ENCODE data around the gene RGS6.

The RGS6 gene

GRCh38 chr14:72254202-72254936 is 322.1 kb downstream of the RGS6 start:
- DNase-seq, result no peak

- no peak for DNase-seq
These were observed 322.8 kb downstream of the RGS6 start for GRCh38 chr14:72254937-72255472.

DNA sequence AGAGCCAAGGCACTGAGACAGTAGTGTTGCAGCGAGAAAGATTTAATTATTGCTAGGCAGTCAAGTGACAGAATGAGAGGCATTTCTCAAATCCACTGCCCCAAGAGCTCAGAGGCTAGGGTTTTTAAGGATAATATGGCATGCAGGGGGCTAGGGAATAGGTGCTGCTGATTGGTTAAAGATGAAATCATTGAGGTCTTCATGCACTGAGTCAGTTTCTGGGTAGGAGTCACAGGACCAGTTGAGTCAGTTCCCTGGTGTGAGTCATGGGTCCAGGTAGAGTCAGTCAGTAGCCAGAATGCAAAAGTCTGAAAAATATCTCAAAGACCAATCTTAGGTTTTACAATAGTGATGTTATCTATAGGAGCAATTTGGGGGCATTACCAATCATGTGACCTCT is 323.8 kb downstream of the RGS6 start:
- DNase-seq, result no peak

DNA sequence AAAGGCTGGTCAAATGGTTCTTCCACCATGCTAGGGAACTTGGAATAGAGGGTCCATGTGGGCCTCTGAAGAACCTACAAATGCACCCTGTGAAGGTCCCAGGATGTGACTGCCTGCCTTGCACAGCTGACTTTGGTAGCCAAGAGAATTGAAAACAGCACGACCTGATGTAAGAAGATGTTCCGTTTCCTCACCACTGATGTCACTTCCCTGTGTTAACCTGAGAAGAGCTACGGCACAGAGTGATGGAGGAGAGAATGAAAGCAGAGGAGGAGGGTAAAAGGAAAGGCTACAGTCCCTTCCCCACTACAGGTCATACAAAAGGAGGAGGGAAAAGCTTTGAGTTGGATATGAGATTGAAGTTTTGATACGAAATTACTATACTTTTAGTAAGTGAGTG is 328.8 kb downstream of the RGS6 start:
- DNase-seq, result no peak

DNA sequence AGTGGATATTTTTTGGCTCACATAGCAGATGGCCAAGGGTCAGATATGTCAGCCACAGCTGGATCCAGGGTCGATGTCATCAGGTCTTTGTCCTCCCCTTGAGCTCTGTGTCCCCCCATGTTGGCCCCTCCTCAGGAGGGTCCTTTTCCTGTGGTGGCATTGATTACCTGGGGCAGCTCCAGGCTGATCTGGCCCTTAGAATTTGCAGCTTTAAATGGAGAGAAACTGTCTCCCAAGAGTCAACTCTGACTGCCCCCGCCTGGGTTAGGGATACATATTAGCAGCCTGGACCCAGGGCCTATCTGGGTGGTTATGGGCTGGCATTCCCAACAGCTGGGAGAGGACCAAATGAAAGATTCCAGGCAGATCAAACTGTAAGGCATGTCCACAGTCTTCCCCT is 330.5 kb downstream of the RGS6 start:
- no peak for DNase-seq

DNA sequence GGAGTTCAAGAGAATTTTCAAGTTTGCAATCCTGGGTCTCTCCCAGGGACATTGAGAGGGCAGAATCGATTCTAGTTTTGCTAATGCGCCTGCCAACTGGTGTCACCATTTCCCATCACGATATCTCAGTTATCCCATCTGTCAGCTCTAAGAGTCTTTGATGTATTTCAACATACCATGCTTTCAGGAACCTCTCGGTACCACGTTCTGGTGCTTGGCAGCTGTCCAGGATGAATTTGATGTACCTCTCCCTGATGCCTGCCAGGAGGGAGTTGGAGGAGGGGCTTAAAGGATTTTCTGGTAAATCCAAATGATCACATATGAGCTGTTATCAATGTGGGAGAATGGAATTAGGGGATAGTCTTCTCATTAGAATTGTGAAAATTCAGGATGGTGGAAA is 332.5 kb downstream of the RGS6 start:
- no peak for DNase-seq

GRCh38 chr14:72270147-72270727 is 338.0 kb downstream of the RGS6 start:
- no peak for DNase-seq

GRCh38 chr14:72270749-72271148 is 338.5 kb downstream of the RGS6 start:
- DNase-seq, result no peak

DNA sequence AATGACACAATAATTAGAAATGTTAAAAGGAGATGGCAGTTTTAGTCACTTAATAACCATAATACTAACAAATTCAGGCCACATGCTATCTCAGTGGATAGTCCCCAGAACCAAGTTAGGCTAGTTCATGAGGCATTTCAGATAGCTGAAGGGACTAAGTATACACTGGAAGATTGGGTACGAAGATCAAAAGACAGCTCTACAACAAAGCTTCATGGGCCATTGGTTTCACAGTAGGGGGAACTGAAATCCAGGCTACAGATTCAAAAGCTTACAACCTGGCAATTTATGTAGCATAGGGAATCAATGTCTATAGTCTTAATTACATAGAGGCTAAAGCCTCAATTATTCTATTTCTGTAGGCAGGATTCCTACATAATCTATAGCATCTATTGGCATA is 343.0 kb downstream of the RGS6 start:
- DNase-seq, result no peak

GRCh38 chr14:72278316-72278715 is 346.1 kb downstream of the RGS6 start:
- DNase-seq, result no peak

DNA sequence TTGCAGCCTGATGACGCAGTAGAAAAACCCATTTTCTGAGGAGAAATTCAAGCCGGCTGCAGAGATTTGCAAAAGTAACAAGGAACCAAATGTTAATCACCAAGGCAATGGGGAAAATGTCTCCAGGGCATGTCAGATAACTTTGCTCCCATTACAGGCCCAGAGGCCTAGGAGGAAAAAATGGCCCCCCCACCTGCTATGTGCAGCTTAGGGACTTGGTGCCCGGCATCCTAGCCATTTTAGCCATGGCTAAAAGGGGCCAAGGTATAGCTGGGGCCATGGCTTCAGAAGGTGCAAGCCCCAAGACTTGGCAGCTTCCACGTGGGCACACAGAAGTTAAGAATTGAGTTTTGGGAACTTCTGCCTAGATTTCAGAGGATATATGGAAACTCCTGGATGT is 351.9 kb downstream of the RGS6 start:
- DNase-seq, result no peak

DNA sequence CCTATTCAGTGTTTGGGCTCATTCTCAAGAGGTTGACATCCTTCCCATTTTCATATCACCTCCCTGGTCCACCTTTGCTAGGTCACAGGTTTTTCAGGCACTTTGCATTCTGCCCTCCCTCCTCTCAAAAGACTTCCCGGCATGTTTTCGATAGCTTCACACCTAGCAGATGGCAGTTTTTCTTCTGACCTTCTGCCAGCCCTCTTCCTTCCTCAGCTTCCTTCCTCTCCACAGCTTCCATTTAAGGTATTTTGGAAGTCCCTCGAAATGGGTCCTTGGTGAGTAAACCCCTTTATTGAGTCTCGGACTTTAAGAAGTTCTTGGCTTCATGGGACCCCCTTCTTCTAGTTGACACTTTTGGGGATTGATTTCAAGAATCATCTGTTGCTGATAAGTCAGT is 358.0 kb downstream of the RGS6 start:
- DNase-seq, result no peak

DNA sequence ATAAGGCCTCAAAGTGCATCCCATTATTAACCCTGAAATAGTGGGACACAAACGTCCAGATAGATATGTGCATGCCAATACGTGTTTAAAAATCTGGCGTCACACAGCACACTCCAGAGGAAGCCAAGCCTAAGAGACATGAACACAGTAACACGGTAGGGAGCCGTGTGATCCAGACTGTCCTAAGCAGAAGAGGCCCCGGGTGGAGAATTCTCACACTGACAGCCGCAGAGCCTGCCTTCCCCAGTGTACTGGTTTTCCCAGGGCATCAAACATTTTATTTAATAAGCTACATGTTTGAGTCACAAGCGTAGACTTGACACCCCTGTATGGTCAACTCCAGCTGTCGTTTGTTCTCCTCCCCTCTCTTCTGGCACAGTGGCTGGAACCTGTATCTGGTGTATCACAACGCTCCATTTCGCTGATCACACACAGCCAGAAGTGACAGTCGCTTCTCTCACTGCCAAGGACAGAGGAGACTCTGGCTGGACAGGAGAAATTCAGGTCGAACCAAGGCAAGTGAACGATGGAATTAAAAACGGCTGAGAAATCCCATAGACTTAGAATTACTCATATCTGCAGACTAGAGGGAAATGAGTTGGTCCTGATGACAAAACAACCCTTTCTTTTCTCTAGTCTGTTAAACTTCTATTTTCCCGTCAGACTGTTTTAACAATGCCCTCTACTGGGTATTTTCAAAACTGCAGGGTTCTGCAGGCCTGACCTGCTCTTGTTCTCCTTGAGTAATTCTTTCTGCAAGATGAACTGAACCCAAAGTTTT is 359.9 kb downstream of the RGS6 start:
- DNase-seq, result peak; percentile 80

- no peak for DNase-seq
These were observed 360.4 kb downstream of the RGS6 start for GRCh38 chr14:72292689-72293024.

DNA sequence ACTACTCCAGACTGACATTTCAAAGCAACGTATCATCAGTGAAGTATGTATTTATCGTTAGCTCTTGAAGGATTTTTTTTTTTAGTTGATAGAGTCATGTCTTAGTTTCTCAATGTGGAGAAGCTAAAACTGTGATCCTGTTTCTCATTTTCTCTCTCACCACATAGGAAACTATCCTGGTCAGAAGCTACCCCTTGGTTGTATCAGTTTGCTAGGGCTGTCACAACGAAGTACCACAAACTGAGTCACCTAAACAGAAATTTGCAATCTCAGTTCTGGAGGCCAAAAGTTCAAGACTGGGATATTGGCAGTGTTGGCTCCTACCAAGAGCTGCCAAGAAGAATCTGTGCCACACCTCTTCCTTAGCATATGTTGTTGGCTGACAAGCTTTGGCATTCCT is 369.1 kb downstream of the RGS6 start:
- DNase-seq, result no peak

DNA sequence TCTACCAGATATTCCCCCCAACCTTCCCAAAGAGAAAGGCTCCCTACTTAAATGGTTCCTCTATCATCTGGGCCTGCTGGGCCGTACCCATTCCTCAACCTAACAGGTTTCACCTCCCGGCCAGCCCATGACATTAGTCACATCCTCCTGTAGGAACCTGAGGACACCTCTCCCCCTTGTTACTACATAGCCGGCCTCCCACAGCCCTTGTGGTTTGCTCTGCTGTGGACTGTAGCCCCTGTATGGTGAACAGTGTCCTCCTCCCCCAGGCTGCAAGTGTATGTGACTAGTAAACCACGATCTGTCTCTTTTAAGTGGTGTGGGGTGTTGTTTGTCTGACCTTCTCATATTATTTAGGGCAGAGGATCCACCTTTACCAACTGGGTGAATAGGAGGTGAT is 371.7 kb downstream of the RGS6 start:
- no peak for DNase-seq

DNA sequence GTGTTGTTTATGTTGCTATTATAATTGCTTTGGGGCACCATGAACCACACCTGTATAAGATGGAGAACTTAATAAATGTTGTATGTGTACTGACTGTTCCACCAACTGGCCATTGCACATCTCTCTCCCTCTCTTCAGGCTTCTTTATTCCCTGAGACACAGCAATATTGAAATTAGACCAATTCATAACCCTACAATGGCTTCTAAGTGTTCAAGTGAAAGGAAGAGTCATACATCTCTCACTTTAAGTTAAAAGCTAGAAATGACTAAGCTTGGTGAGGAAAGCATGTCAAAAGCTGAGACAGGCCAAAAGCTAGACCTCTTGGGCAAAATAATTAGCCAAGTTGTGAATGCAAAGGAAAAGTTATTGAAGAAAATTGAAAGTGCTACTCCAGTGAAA is 373.3 kb downstream of the RGS6 start:
- no peak for DNase-seq

DNA sequence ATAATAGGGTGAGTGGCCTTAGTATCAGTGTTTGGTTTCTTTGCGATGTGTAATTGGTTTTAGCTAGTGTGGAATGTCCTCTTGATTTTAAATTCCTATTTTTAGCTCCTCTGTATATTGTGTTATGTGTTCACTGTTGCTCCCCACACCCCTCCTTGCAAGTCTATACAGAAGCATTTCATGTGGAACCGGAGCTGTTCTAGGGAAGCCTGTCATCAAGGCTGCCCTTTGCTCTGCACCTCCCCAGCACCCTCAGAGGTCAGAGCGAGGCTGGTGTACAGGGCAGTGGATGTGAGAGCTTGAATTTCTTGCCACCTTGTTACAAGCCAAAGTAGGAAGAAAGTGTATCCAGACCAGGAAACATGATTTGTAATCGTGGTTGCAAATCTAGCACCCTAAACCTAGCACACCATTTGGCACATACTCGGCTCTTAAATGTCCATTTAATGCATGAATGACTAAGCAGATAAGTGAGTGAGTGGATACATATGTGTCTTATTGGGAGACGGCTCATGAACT is 376.8 kb downstream of the RGS6 start:
- peak; percentile 23 for DNase-seq

GRCh38 chr14:72311116-72311515 is 378.9 kb downstream of the RGS6 start:
- DNase-seq, result no peak

GRCh38 chr14:72311516-72311915 is 379.3 kb downstream of the RGS6 start:
- no peak for DNase-seq

GRCh38 chr14:72314808-72315435 is 382.7 kb downstream of the RGS6 start:
- DNase-seq, result no peak

- no peak for DNase-seq
These were observed 383.5 kb downstream of the RGS6 start for GRCh38 chr14:72315714-72316113.

- no peak for DNase-seq
These were observed 386.4 kb downstream of the RGS6 start for GRCh38 chr14:72318648-72319047.
